ENCODE data around the gene HDAC9.
"Not testable (repeated sequence)": the region's sequence is repeated elsewhere in the genome, so short reads cannot be mapped to it uniquely, and the experiment has no call there.

The HDAC9 gene

GRCh38 chr7:18958627-18959026 is 463.1 kb downstream of the HDAC9 start:
- H3K27me3 ChIP-seq (ENCODE audit: control insufficient read depth, insufficient read depth, low read length, poor library complexity, severe bottlenecking) = no peaks in the 10 kb centered on the region
- no peaks in the 10 kb centered on the region for H3K36me3 ChIP-seq (ENCODE audit: control insufficient read depth, insufficient read depth, low read length)
- peaks cover 5% of the 10 kb centered on the region for H3K4me1 ChIP-seq (ENCODE audit: control insufficient read depth, insufficient read depth, low read length)
- H3K9me3 ChIP-seq (ENCODE audit: control insufficient read depth, low read length) = no peaks in the 10 kb centered on the region
- no peak overlapping the region for H3K4me3 ChIP-seq (ENCODE audit: insufficient read depth, low read depth, low read length)
- no peak overlapping the region for H3K27ac ChIP-seq (ENCODE audit: insufficient read depth, low read depth, low read length, poor library complexity, severe bottlenecking)
- 87 to 93% methylated on average over 4 of the region's 4 CpGs for WGBS, 2 experiments

- no peaks in the 10 kb centered on the region for H3K27me3 ChIP-seq (ENCODE audit: control insufficient read depth, insufficient read depth, low read length, poor library complexity, severe bottlenecking)
- peaks cover 5% of the 10 kb centered on the region for H3K4me1 ChIP-seq (ENCODE audit: control insufficient read depth, insufficient read depth, low read length)
- H3K36me3 ChIP-seq (ENCODE audit: control insufficient read depth, insufficient read depth, low read length) = no peaks in the 10 kb centered on the region
- no peak overlapping the region for H3K27ac ChIP-seq (ENCODE audit: insufficient read depth, low read depth, low read length, poor library complexity, severe bottlenecking)
- no peaks in the 10 kb centered on the region for H3K9me3 ChIP-seq (ENCODE audit: control insufficient read depth, low read length)
- 77 to 80% methylated on average over 3 to 4 of the region's 4 CpGs for WGBS, 2 experiments
- H3K4me3 ChIP-seq (ENCODE audit: insufficient read depth, low read depth, low read length) = no peak overlapping the region
Measured at GRCh38 chr7:18960725-18961124, 465.2 kb downstream of the HDAC9 start.

GRCh38 chr7:18962031-18962430 is 466.5 kb downstream of the HDAC9 start:
- Histone ChIP-seq H3K4me1 (ENCODE audit: control insufficient read depth, insufficient read depth, low read length) (peaks cover 5% of the 10 kb centered on the region), H3K27me3 (ENCODE audit: control insufficient read depth, insufficient read depth, low read length, poor library complexity, severe bottlenecking) (no peaks in the 10 kb centered on the region), H3K9me3 (ENCODE audit: control insufficient read depth, low read length) (no peaks in the 10 kb centered on the region), H3K27ac (ENCODE audit: insufficient read depth, low read depth, low read length, poor library complexity, severe bottlenecking) (no peak overlapping the region), H3K4me3 (ENCODE audit: insufficient read depth, low read depth, low read length) (no peak overlapping the region), H3K36me3 (ENCODE audit: control insufficient read depth, insufficient read depth, low read length) (no peaks in the 10 kb centered on the region)
- WGBS, 2 experiments = 93 to 95% methylated on average over 4 of the region's 4 CpGs

- 72 to 85% methylated on average over 3 of the region's 3 CpGs for WGBS, 2 experiments
- Histone ChIP-seq H3K4me1 (ENCODE audit: control insufficient read depth, insufficient read depth, low read length) (peaks cover 3% of the 10 kb centered on the region), H3K4me3 (ENCODE audit: insufficient read depth, low read depth, low read length) (no peak overlapping the region), H3K27ac (ENCODE audit: insufficient read depth, low read depth, low read length, poor library complexity, severe bottlenecking) (no peak overlapping the region), H3K9me3 (ENCODE audit: control insufficient read depth, low read length) (no peaks in the 10 kb centered on the region), H3K36me3 (ENCODE audit: control insufficient read depth, insufficient read depth, low read length) (no peaks in the 10 kb centered on the region), H3K27me3 (ENCODE audit: control insufficient read depth, insufficient read depth, low read length, poor library complexity, severe bottlenecking) (no peaks in the 10 kb centered on the region)
Measured at GRCh38 chr7:18965657-18966056, 470.1 kb downstream of the HDAC9 start.

GRCh38 chr7:18967755-18968154 is 472.2 kb downstream of the HDAC9 start:
- not testable (repeated sequence) for H3K4me3 ChIP-seq (ENCODE audit: insufficient read depth, low read depth, low read length); H3K4me1 ChIP-seq (ENCODE audit: control insufficient read depth, insufficient read depth, low read length); H3K9me3 ChIP-seq (ENCODE audit: control insufficient read depth, low read length); H3K27me3 ChIP-seq (ENCODE audit: control insufficient read depth, insufficient read depth, low read length, poor library complexity, severe bottlenecking); H3K27ac ChIP-seq (ENCODE audit: insufficient read depth, low read depth, low read length, poor library complexity, severe bottlenecking); H3K36me3 ChIP-seq (ENCODE audit: control insufficient read depth, insufficient read depth, low read length)
- 89 to 94% methylated on average over 16 of the region's 16 CpGs for WGBS, 2 experiments

- Histone ChIP-seq H3K4me3 (ENCODE audit: insufficient read depth, low read depth, low read length) (no peak overlapping the region), H3K27ac (ENCODE audit: insufficient read depth, low read depth, low read length, poor library complexity, severe bottlenecking) (no peak overlapping the region), H3K27me3 (ENCODE audit: control insufficient read depth, insufficient read depth, low read length, poor library complexity, severe bottlenecking) (no peaks in the 10 kb centered on the region), H3K9me3 (ENCODE audit: control insufficient read depth, low read length) (no peaks in the 10 kb centered on the region), H3K4me1 (ENCODE audit: control insufficient read depth, insufficient read depth, low read length) (no peaks in the 10 kb centered on the region), H3K36me3 (ENCODE audit: control insufficient read depth, insufficient read depth, low read length) (no peaks in the 10 kb centered on the region)
- WGBS, 2 experiments = 100% methylated on average over 1 of the region's 1 CpG; no CpG with 5 or more reads in 1 of the 2 experiments
Measured at GRCh38 chr7:18971839-18972238, 476.3 kb downstream of the HDAC9 start.

- Histone ChIP-seq H3K9me3 (ENCODE audit: control insufficient read depth, low read length) (no peaks in the 10 kb centered on the region), H3K27me3 (ENCODE audit: control insufficient read depth, insufficient read depth, low read length, poor library complexity, severe bottlenecking) (no peaks in the 10 kb centered on the region), H3K4me3 (ENCODE audit: insufficient read depth, low read depth, low read length) (no peak overlapping the region), H3K4me1 (ENCODE audit: control insufficient read depth, insufficient read depth, low read length) (no peaks in the 10 kb centered on the region), H3K36me3 (ENCODE audit: control insufficient read depth, insufficient read depth, low read length) (no peaks in the 10 kb centered on the region), H3K27ac (ENCODE audit: insufficient read depth, low read depth, low read length, poor library complexity, severe bottlenecking) (no peak overlapping the region)
- 88 to 90% methylated on average over 1 of the region's 1 CpG for WGBS, 2 experiments
Measured at GRCh38 chr7:18974803-18975202, 479.3 kb downstream of the HDAC9 start.

- no peak overlapping the region for H3K4me3 ChIP-seq (ENCODE audit: insufficient read depth, low read depth, low read length)
- no peaks in the 10 kb centered on the region for H3K27me3 ChIP-seq (ENCODE audit: control insufficient read depth, insufficient read depth, low read length, poor library complexity, severe bottlenecking)
- H3K9me3 ChIP-seq (ENCODE audit: control insufficient read depth, low read length) = no peaks in the 10 kb centered on the region
- 91% methylated on average over 3 of the region's 3 CpGs for WGBS, 2 experiments
- H3K4me1 ChIP-seq (ENCODE audit: control insufficient read depth, insufficient read depth, low read length) = no peaks in the 10 kb centered on the region
- no peaks in the 10 kb centered on the region for H3K36me3 ChIP-seq (ENCODE audit: control insufficient read depth, insufficient read depth, low read length)
- H3K27ac ChIP-seq (ENCODE audit: insufficient read depth, low read depth, low read length, poor library complexity, severe bottlenecking) = no peak overlapping the region
Measured at GRCh38 chr7:18975276-18975675, 479.7 kb downstream of the HDAC9 start.

GRCh38 chr7:18975689-18976280 is 480.2 kb downstream of the HDAC9 start:
- Histone ChIP-seq H3K9me3 (ENCODE audit: control insufficient read depth, low read length) (no peaks in the 10 kb centered on the region), H3K36me3 (ENCODE audit: control insufficient read depth, insufficient read depth, low read length) (no peaks in the 10 kb centered on the region), H3K4me1 (ENCODE audit: control insufficient read depth, insufficient read depth, low read length) (no peaks in the 10 kb centered on the region), H3K27ac (ENCODE audit: insufficient read depth, low read depth, low read length, poor library complexity, severe bottlenecking) (no peak overlapping the region), H3K4me3 (ENCODE audit: insufficient read depth, low read depth, low read length) (no peak overlapping the region), H3K27me3 (ENCODE audit: control insufficient read depth, insufficient read depth, low read length, poor library complexity, severe bottlenecking) (no peaks in the 10 kb centered on the region)
- WGBS, 2 experiments = 91 to 93% methylated on average over 9 of the region's 9 CpGs

- Histone ChIP-seq H3K27me3 (ENCODE audit: control insufficient read depth, insufficient read depth, low read length, poor library complexity, severe bottlenecking) (no peaks in the 10 kb centered on the region), H3K9me3 (ENCODE audit: control insufficient read depth, low read length) (no peaks in the 10 kb centered on the region), H3K4me3 (ENCODE audit: insufficient read depth, low read depth, low read length) (no peak overlapping the region), H3K36me3 (ENCODE audit: control insufficient read depth, insufficient read depth, low read length) (no peaks in the 10 kb centered on the region), H3K4me1 (ENCODE audit: control insufficient read depth, insufficient read depth, low read length) (no peaks in the 10 kb centered on the region), H3K27ac (ENCODE audit: insufficient read depth, low read depth, low read length, poor library complexity, severe bottlenecking) (no peak overlapping the region)
- WGBS, 2 experiments = 94 to 95% methylated on average over 4 to 6 of the region's 6 CpGs
Measured at GRCh38 chr7:18976715-18977471, 481.3 kb downstream of the HDAC9 start.

Measured in ectodermal cell (in vitro differentiated cells).